Choroid plexus epithelial cell (primary cell): ENCODE results near the gene MRTFA.

Source experiments
- DNase-seq: peaks from one replicate; pipeline ENCODE4 v3.0.0-alpha.2; 2010; ENCODE audit warnings: low read depth
- H3K4me3 ChIP-seq: 2 replicates; pipeline ENCODE4 v1.5.1; 2011; ENCODE audit warnings: low read depth, mild to moderate bottlenecking, control low read depth, low read length, moderate library complexity
- CTCF ChIP-seq: conservative IDR thresholded peaks from 2 replicates; pipeline ENCODE4 v1.5.1; 2011; ENCODE audit warnings: low read depth, mild to moderate bottlenecking, control low read depth, inconsistent platforms, low read length, moderate library complexity

The MRTFA gene

GRCh38 chr22:40364431-40364830 lies 272.1 kb downstream of the MRTFA start:
- TF ChIP-seq CTCF = no peak
- no peak for DNase-seq
- H3K4me3 ChIP-seq = no peak overlapping the region

- peak; percentile 45 for DNase-seq
- no peak overlapping the region for H3K4me3 ChIP-seq
- no peak for TF ChIP-seq CTCF
These were observed 273.5 kb downstream of the MRTFA start for GRCh38 chr22:40363059-40363458.

GRCh38 chr22:40361100-40361499 lies 275.4 kb downstream of the MRTFA start:
- no peak for DNase-seq
- TF ChIP-seq CTCF = no peak
- H3K4me3 ChIP-seq = no peak overlapping the region
